Pons (tissue), 1 donor: ENCODE results near the gene PIGH.
"Not testable (repeated sequence)": the region's sequence is repeated elsewhere in the genome, so short reads cannot be mapped to it uniquely, and the experiment has no call there.

Experiments
- DNase-seq: peaks from one replicate; pipeline ENCODE4 v3.0.0-alpha.2; 2016; ENCODE audit warnings: low spot score

The PIGH gene

GRCh38 chr14:67551123-67551522 is 48.9 kb downstream of the PIGH start:
- DNase-seq: no peak

- DNase-seq: no peak
Measured at GRCh38 chr14:67549734-67550133, 50.3 kb downstream of the PIGH start.

- no peak for DNase-seq
Measured at GRCh38 chr14:67547224-67547780, 52.8 kb downstream of the PIGH start.

GRCh38 chr14:67544590-67544989 is 55.5 kb downstream of the PIGH start:
- no peak for DNase-seq

GRCh38 chr14:67542620-67543019 is 57.4 kb downstream of the PIGH start:
- not testable (repeated sequence) for DNase-seq

GRCh38 chr14:67541448-67542387 is 58.4 kb downstream of the PIGH start:
- DNase-seq: no peak
